ENCODE data around the gene TACO1. TPM values are rescaled to one million over a fixed set of nuclear protein-coding genes. Genes with fewer than 3 reads are reported as not detected.

The TACO1 gene
- total RNA-seq, 1 donor from 2014 or later, result 24.9 TPM

DNA sequence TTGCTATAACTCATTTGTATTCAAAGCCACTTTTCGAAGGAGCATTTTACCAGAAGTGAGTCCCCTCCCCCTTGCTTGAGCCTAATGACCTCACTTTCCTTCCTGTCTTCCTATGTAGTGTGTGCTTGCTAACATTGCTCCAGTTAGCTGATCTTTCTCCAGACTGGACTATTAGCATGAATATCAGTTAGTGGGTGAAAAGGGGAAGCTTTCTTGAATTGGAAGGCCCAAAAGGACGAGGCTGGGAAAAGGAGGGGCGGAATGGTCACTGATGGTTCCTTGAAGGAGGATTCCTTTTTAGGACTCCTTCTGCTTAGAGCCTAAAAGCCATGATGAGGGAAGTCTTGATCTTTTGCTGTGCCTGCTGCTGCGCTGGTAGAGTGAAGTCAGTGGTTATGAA, 33.5 kb downstream of the TACO1 start:
- DNase-seq (ENCODE audit: low read depth), result no peak
- TF ChIP-seq, protein P1, sequence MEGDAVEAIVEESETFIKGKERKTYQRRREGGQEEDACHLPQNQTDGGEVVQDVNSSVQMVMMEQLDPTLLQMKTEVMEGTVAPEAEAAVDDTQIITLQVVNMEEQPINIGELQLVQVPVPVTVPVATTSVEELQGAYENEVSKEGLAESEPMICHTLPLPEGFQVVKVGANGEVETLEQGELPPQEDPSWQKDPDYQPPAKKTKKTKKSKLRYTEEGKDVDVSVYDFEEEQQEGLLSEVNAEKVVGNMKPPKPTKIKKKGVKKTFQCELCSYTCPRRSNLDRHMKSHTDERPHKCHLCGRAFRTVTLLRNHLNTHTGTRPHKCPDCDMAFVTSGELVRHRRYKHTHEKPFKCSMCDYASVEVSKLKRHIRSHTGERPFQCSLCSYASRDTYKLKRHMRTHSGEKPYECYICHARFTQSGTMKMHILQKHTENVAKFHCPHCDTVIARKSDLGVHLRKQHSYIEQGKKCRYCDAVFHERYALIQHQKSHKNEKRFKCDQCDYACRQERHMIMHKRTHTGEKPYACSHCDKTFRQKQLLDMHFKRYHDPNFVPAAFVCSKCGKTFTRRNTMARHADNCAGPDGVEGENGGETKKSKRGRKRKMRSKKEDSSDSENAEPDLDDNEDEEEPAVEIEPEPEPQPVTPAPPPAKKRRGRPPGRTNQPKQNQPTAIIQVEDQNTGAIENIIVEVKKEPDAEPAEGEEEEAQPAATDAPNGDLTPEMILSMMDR (IDR thresholded peaks at IDR 0.05; ENCODE audit: insufficient read depth, low read length, poor library complexity, severe bottlenecking), result no peak
- no peaks in the 10 kb centered on the region for H3K27me3 ChIP-seq (ENCODE audit: control insufficient read depth, insufficient read depth, low read length)
- H3K36me3 ChIP-seq (ENCODE audit: control insufficient read depth, insufficient read depth, low read length), result no peaks in the 10 kb centered on the region
- no peak overlapping the region for H3K4me3 ChIP-seq (ENCODE audit: low read depth, low read length)

GRCh38 chr17:63634816-63635215, 34.1 kb downstream of the TACO1 start:
- Histone ChIP-seq H3K36me3 (ENCODE audit: control insufficient read depth, insufficient read depth, low read length) (no peaks in the 10 kb centered on the region), H3K27me3 (ENCODE audit: control insufficient read depth, insufficient read depth, low read length) (no peaks in the 10 kb centered on the region), H3K4me3 (ENCODE audit: low read depth, low read length) (no peak overlapping the region)
- TF ChIP-seq, protein P1 (IDR thresholded peaks at IDR 0.05; ENCODE audit: insufficient read depth, low read length, poor library complexity, severe bottlenecking), result no peak
- DNase-seq (ENCODE audit: low read depth), result no peak

- no peaks in the 10 kb centered on the region for H3K36me3 ChIP-seq (ENCODE audit: control insufficient read depth, insufficient read depth, low read length)
Measured at GRCh38 chr17:63635290-63635689, 34.6 kb downstream of the TACO1 start.

DNA sequence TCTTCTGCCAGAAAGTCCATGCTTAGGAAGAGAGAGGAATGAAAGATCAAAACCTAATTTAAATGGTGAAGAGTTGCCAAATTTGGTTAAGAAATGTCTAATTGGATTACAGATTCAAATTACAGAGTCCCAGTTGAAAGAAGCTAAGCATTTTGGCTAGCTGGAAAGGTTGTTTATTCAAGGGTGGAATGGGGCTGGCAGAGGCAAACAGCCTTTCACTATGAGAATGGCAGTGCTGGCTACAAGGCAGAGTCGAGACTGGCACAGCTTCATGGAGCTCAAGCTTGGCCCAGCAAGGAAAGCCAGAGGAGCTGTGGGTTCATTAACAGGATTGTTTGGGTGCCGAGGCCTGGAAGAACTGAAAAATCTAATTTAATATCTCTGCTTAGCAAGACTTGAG, 35.1 kb downstream of the TACO1 start:
- no peak for DNase-seq (ENCODE audit: low read depth)
- Histone ChIP-seq H3K27me3 (ENCODE audit: control insufficient read depth, insufficient read depth, low read length) (no peaks in the 10 kb centered on the region), H3K36me3 (ENCODE audit: control insufficient read depth, insufficient read depth, low read length) (no peaks in the 10 kb centered on the region)

More at GRCh38 chr17:63635290-63635689, 34.6 kb downstream of the TACO1 start:
- no peak overlapping the region for H3K4me3 ChIP-seq (ENCODE audit: low read depth, low read length)
- TF ChIP-seq, protein P1 (IDR thresholded peaks at IDR 0.05; ENCODE audit: insufficient read depth, low read length, poor library complexity, severe bottlenecking), result no peak
- DNase-seq (ENCODE audit: low read depth), result no peak
- no peaks in the 10 kb centered on the region for H3K27me3 ChIP-seq (ENCODE audit: control insufficient read depth, insufficient read depth, low read length)

DNA sequence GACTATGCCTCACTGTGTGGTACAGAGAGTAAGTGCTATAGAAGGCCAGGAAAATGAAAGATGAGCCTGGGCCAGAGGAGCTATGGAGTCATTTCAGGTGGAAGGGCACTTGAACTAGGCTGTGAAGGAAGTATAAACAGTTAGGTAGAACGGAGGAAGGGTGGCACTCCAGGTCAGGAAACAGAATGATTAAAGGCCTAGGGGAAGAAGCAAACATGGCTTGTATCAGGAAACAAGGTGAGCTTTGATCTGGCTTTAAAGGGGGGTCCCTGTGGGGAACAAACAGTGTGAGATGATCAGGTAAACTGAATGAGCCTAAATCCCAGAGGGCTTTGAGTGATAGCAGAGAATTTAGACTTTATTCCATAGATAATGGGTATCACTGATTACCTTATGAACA, 38.4 kb downstream of the TACO1 start:
- DNase-seq (ENCODE audit: low read depth), result no peak
- TF ChIP-seq, protein P1 (IDR thresholded peaks at IDR 0.05; ENCODE audit: insufficient read depth, low read length, poor library complexity, severe bottlenecking), result no peak
- no peak overlapping the region for H3K4me3 ChIP-seq (ENCODE audit: low read depth, low read length)
- H3K27me3 ChIP-seq (ENCODE audit: control insufficient read depth, insufficient read depth, low read length), result no peaks in the 10 kb centered on the region
- no peaks in the 10 kb centered on the region for H3K36me3 ChIP-seq (ENCODE audit: control insufficient read depth, insufficient read depth, low read length)

More for the DNA sequence above, 35.1 kb downstream of the TACO1 start:
- no peak overlapping the region for H3K4me3 ChIP-seq (ENCODE audit: low read depth, low read length)
- TF ChIP-seq, protein P1 (IDR thresholded peaks at IDR 0.05; ENCODE audit: insufficient read depth, low read length, poor library complexity, severe bottlenecking), result no peak

GRCh38 chr17:63640038-63640437, 39.3 kb downstream of the TACO1 start:
- TF ChIP-seq, protein P1 (IDR thresholded peaks at IDR 0.05; ENCODE audit: insufficient read depth, low read length, poor library complexity, severe bottlenecking), result no peak
- H3K4me3 ChIP-seq (ENCODE audit: low read depth, low read length), result no peak overlapping the region
- H3K27me3 ChIP-seq (ENCODE audit: control insufficient read depth, insufficient read depth, low read length), result no peaks in the 10 kb centered on the region
- DNase-seq (ENCODE audit: low read depth), result no peak
- H3K36me3 ChIP-seq (ENCODE audit: control insufficient read depth, insufficient read depth, low read length), result no peaks in the 10 kb centered on the region

Measured in kidney epithelial cell (primary cell).